Midbrain (tissue), 1 donor: ENCODE measurements around the gene REG1A.

ENCODE experiments used
- DNase-seq: peaks from one replicate; lab custom pipeline; 2025; lab: John Stamatoyannopoulos, UW

REG1A gene, protein sequence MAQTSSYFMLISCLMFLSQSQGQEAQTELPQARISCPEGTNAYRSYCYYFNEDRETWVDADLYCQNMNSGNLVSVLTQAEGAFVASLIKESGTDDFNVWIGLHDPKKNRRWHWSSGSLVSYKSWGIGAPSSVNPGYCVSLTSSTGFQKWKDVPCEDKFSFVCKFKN

DNA sequence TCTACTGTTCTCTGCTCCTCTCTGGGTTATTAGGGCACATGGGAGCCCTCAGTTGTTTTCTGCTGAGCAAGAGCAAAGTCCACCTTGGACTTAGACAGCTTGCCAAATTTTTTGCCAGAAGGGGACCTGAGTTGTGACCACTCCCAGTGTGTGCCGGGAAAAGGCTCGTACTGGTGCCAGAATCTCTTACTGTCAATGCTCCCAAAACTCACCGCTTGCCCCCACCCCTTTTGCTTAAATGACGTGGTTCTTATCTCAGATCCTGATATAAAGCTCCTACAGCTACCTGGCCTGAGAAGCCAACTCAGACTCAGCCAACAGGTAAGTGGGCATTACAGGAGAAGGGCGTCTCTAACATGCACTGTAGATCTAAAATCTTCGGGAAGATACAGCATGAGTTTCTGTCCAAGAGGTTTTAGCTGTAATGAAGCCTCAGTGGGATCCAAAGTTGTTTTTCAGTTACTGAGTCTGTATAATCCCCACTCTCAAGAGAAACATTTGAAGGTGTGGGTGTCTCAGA lies at the start of gene REG1A:
TSS of gene REG1A (plus strand) at position 295 of the 520 bp plus-strand sequence. CDS start 374 bp downstream, outside the sequence.
- no peak for DNase-seq

DNA sequence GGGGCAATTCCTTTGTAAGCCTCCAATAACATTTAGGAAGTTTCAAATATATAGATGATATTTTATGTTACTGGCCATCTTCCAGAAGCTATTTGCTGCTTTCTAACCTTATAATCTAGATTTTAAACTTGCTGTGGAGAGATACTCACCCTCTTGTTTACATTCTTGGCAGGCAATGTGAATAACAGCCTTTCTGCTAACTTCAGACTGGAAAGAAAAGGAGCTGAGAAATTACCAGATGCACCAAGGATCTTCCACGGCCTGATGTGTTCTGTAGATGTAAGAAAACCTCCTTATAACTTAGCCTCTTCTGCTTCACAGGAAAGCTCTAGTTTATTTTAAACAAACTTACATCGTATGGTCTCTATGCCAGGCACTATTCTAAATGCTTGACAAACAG lies 49.2 kb upstream of the REG1A start:
- DNase-seq = no peak

DNA sequence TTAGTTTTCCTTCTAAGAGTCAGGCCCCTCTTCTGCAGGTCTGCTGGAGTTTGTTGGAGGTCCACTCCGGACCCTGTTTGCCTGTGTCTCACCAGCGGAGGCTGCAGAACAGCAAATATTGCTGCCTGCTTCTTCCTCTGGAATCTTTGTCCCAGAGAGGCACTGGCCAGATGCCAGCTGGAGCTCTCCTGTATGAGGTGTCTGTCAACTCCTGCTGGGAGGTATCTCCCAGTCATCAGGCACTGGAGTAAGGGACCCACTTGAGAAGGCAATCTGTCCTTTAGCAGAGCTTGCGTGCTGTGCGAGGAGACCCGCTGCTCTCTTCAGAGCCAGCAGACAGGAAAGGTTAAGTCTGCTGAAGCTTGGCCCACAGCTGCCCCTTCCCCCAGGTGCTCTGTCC lies 37.3 kb upstream of the REG1A start:
- no peak for DNase-seq

DNA sequence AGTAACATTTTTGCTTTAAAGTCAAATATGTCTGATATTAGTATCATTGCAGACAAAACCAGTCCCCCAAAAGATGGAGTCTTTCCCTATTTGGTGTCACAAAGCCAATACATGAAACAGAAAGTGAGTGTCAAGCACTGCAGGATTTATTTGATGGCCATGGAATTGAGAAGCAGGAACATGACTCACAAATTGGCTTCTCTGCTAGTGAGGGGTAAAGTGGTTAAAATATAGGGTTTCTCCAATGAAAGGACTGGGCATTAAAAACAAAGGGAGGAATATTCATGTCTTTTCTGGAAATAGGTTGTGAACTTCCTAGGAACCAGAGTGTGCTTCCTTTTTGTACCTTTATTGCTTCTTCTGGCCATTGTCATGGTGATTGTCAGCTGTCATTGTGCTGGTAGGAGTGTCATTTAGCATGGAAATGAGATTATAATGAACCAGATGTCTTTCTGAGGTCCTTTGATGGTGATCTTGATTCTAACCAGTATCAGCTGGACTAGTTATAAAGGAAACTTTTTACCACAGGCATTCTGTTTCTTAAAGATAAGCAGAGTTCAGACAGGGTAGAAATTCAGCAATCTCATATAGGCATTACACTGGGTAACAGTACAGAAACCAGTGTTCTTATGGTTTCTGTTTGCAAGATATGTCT lies 36.6 kb upstream of the REG1A start:
- DNase-seq = no peak

DNA sequence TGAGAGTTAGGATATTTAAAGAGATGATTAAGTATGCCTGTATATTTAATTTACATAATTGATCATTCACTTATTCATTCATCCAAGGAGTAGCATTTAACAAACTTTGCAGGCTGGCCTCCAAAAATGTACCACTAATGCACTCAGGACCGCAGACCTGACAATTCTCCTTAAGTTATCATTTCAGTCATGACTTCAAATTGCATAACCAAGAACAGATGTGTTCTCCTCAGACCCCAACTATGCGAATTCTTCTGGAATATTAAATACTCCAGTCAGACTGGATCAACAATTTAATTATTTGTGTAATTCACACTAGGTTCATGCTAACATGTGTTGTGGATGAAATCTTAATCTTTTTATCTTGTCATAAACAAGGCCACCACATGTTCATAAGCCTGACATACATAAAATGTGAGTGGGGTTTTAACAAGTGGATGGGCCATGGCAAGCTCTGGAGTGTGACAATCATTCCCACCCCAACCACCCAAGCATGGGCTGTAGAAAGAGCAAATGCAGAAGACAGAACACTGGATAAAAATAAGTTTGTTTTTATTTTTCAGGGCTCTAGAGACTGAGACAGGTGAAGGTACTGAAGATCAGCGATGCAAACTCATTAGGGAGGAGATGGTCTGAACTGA lies 35.7 kb upstream of the REG1A start:
- DNase-seq = no peak

DNA sequence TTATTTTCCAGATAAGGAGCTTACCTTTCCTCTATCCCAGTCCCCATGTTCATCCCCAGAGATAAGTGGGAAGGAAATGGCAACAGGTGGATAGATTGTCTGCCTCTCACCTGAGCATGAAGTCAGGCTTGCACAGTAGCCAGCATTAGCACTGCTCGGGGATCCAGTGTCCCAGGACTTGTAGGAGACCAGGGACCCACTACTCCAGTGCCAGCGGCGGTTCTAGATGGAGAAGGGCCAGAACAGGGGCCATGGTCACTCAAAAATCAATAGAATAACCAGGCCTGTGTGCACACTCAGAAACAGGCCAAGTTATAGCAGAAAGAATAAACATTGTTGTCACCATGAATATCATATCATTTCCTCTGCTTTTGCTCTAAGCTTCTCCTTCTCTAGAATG lies 34.9 kb upstream of the REG1A start:
- DNase-seq = no peak

DNA sequence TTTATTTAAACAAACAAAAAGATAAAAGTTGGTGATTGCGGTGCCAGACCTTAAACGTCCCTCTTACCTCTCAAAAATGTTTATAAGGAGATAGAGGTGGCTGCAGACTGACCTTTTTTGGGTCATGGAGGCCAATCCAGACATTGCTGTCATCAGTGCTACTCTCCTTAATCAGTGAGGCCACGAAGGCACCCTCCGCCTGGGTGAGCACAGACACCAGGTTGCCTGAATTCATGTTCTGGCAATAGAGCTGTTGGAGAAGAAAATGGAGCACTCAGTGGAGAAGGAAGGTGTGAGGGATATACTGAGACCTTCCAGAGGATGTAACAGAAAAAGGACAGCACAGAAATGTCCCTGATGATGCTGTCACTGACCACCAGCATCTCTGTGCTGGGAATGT lies 34.0 kb upstream of the REG1A start:
- DNase-seq = no peak

DNA sequence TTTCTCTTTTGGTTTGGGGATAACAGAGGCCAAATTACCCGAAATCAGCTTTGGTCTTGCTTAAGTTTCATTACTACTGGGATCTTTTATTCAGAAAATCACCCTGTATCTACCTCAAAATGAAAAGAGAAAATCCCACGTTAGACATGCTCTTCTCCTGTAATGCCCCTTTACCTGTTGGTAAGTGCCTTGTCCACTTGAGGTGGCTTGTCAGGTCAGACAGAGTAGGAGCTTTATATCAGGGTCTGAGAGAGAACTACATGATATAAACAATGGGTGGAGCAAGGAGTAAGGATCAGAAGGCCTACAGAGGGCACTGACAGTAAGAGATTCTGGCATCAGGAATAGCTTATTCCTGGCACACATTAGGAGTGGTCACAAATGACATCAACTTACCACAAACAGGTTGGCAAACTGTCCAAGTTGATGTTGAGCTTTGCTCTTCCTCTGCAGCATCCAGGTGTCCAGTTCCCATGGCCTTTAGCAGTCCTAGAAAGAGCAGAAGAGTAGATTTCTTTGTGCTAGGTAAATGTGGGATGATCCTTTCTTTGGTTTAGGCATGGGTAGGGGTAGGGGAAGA lies 32.4 kb upstream of the REG1A start, which contains the start of gene REG1B:
TSS of gene REG1B (minus strand) at position 209 of the 580 bp plus-strand sequence. CDS start 381 bp downstream, outside the sequence.
- no peak for DNase-seq

DNA sequence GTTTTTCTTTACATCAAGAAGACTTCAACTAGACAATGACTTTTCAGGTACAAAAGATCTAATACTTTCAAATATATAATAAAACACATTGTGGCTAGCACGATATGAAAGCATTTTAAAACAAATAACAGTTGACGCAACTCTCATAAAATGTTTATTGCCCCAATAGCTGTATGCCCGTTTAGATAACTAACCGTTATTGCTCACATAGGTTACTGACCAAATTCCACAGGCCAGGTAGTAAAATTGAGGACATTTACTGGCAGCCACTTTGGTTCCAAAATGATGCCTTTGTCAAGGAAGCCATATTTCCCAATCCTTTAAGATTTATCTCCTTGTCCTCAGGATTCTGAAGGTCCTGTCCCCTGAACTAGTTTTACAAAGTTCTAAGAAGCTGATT lies 29.6 kb upstream of the REG1A start:
- DNase-seq = no peak

DNA sequence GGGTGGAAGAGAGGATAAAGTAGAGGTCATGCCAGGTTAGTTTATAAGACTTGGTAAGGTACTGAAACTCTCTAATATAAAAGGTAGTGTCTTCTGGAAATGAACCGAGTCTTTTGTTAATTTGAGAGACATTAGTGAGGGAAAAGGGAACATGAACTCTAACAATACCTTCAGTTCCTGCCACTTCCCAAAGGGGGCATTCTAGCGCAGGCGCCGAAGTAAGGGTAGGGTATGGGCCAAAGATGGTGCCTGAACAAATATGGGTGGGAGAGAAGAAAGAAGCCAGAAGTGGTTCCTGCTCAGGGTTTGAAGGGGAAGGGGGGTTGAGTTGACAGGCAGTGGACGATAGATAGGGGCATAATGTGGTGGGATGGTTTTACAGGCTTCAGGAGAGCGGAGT lies 22.4 kb upstream of the REG1A start:
- no peak for DNase-seq

DNA sequence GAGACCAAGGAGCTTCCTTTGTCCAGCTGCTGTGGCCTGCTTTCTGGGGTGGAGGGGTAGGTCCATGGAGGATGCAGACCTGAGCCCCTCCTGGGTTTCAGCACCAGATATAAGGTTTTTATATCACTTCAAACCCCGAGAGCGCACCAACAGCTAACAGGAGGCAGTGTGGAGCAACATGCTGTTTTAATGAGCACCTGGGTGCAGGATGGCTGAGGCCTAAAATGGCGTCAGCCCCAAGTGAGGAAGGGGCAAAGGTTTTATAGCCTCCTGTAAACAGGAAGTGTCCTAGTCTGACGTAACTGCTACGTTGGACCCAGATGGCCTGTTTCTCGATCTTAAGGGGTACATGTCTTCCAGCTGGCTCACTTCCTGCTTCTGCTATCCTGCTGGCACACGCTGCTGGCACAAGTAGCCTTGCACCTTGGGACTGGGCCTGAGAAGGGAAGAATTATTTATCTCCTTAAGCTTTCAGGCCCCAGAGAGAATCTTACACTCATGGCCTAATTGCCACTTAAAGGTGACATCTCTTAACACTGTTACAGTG lies 21.1 kb upstream of the REG1A start:
- DNase-seq = no peak

DNA sequence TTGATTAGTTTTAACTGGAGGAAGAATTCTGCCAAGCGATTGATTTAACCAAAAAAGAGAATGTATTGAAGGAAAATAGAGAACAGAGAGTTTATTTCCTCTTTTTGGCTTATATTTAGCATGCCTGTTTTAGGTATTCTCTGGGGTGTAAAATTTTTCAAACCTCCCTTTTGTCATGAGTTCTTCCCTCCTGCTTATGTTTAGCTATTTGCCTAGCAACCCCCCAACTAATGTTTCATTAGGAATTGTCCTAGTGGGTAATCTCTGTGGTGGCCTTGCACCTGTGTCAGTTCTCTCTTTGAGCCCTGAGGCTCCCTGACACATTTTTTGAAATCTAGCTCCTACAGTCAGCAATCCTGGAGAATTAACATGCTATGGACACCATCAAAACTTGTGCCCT lies 20.0 kb upstream of the REG1A start:
- no peak for DNase-seq

DNA sequence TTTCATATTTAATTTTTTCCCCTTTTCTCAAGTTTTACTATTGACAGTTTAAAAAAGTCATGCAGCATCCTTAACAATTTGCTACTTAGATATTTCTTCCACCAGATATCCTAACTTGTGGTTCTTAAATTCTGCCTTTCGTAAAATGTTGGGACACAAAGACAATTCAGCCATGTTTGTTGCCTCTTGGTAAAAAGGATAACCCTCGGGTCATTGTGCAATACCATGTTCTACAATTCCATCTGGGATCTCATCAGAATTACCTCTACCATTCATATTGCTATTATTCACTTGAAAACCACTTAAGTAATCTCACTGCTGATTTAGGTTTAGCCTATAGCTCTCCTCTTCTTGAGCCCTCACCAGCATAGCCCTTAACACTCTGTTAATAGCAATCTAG lies 19.3 kb upstream of the REG1A start:
- no peak for DNase-seq

DNA sequence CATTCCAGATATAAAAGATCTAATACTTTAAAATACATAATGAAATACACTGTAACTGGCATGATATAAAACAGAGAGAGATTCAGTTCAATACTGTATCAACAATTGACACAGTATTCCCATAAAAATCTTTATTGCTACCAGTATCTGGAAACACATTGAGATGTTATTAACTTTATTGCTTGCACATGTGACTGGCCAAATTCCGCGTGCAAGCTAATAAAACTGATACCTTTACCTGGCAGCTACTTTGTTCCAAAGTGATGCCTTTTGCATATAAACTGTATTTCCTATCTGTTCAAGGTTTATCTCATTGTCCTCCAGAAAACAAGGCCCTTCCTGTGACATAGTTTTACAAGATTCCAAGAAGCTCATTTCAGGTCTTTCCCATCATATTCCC lies 17.1 kb upstream of the REG1A start:
- DNase-seq = no peak

DNA sequence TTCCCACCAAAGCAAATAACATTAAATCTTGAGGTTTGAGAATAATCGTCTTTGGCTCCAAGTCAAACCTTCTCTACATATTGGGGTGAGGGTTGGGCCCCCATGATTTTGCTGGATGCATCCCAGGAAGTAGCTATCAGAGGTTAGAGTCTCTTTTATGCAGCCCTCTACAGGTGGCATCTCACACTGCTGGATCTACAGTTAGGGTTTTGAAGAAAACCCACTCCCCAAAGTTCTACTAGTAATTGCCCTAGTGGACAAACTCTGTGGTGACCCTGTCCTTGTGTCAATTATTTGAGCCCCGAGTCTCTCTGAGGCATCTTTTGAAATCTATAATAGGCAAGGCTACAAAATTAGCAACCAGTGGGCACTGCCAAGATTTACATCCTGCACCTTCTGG lies 15.0 kb upstream of the REG1A start:
- no peak for DNase-seq

DNA sequence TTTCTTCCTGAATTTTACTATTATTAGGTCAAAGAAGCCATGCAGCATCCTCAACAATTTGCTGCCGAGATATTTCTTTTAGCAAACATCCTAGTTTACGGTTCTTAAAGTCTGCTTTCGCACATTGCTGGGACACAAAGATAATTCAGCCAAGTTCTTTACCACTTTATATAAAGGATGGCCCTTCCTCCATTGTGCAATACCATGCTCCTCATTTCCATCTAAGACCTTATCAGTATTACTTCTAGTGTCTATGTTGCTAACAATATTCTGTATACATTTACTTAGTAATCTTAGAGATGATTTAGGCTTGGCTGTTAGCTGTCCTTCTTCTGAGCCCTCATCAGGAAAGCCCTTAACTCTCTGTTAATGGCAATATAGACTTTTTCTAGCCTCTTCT lies 8.0 kb upstream of the REG1A start:
- no peak for DNase-seq

DNA sequence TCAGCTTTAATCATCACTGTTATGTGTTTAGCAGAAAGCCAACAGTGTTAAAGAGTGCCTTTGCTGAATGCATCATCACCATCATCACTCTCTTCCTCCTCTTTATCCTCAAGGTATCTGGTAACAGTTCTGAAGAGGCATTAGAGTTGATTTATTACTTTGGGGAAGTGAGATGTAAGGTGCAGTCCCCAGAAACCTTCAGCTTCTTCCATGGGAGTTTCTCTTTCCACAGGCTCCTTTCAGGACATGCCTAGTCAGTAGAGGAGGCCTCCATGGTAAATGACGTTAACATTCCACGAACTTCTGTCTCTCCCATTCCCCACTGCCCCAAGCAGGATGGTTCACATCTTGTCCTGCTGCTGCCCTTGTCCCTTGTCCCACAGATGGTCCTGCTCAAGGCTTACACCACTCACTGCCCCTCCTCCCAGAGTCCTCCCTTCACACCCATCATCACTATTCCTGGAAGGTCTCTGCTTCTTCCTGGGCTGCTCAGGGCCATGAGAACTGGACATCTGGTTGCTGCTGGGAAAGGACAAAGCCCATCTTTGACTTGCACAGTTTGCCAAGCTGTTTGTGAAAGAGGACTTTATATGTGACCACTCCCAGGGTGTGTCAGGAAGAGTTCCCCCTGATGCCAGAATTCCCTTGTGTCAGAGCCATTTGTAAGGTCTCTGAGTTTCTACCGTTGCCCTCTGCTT lies 5.3 kb upstream of the REG1A start:
- DNase-seq = no peak

DNA sequence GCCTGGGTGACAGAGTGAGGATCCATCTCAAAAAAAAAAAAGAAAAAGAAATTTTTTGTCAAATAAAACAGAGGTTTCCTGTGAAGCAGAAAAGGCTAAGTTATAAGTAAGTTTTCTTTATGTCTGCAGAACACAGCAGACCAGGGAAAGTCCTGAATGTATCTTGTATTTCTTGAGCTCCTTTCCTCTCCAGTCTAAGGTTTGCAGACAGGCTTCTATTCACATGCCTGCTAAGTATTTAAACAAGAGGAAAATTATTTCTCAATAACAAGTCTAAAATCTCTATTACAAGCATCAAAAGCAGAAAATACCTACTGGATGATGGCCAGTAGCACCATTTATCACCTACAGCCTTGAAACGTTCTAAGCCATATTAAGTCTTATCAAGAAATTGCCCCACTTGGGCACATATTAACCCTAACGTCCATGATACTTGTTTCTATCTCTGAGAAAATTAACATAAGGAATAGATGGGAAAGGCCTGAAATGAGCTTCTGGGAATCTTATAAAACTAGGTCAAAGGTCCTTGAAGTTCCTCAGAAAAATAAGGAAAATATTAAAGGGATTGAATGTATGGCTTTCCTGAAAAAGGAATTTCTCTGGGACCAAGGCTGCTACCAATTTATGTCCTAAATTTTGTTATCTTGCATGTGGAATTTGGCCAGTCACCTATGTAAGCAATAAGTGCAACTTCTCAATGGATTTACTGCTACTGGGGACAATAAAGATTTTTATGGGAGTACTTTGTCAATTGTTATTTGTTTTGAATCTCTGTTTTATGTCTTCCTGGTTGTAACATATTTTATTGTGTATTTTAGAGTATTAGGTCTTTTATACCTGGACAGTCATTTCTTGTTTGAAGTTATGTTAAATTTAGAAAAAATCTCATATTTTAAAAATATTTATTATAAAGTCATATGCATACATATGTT lies 3.0 kb upstream of the REG1A start:
- DNase-seq = no peak

DNA sequence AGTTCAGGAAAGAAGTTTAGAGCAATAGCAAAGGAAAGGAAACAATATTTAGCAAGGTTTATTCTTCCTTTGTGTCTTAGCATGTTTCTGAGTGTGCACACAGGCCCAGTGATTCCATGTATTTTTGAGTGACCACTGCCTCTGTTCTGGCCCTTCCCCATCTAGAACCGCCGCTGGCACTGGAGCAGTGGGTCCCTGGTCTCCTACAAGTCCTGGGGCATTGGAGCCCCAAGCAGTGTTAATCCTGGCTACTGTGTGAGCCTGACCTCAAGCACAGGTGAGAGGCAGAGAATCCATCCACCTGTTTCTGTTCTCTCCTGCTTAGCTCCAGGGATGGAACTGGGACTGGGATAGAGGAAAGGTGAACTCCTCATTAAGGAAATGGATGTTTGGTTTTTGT lies 2.4 kb downstream of the REG1A start:
- DNase-seq = no peak

DNA sequence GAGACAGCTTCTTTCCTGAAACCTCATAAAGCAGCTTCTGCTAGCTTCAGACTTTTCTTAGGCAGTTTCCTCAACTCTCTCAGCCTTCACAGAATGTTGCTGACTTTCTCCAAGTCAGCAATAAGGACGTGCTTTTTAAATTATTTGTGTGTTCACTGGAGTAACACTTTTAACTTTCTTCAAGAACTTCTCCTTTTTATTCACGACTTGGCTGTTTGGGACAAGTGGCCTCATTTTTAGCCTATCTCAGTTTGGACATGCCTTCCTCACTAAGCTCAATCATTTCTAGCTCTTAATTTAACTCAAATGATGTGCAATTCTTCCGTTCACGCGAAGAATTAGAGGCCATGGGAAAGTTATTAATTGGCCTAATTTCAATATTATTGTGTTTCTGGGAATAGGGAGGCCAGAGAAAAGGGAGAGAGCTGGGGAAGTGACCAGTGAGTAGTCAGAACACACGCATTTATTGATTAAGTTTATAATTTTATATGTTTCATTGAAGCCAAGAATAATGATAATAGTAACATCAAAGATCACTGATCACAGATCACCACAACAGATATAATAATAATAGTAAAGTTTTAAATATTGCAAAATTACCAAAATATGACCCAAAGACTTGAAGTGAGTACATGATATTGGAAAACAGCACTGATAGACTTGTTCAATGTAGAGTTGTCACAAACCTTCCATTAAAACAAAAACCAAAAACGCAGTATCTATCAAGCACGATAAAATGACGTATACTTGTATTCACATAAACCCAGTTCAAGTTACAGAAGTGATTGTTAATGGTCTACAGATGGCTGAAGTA lies 4.8 kb downstream of the REG1A start:
- no peak for DNase-seq
